Testis (tissue), 3 donors: ENCODE measurements around the gene FSTL4. TPM values are rescaled to one million over a fixed set of nuclear protein-coding genes. Genes with fewer than 3 reads are reported as not detected.

ENCODE experiments used
- DNase-seq: peaks from one replicate; pipeline ENCODE4 v3.0.0-alpha.2; 2019
- H3K27ac ChIP-seq, 2 donors: fragments of 200-600 bp; sonication (generic); one replicate each; pipeline ENCODE4 v1.5.1; 2019
- H3K27me3 ChIP-seq: fragments of 200-600 bp; sonication (generic); one replicate; pipeline ENCODE4 v1.5.1; 2019
- H3K36me3 ChIP-seq: fragments of 200-600 bp; sonication (generic); one replicate; pipeline ENCODE4 v1.5.1; 2017; ENCODE audit warnings: low read depth; ENCODE audit errors: missing control alignments
- H3K4me1 ChIP-seq: fragments of 200-600 bp; sonication (generic); one replicate; pipeline ENCODE4 v1.5.1; 2019
- H3K4me3 ChIP-seq, 2 donors: fragments of 200-600 bp; sonication (generic); one replicate each; pipeline ENCODE4 v1.5.1; 2017 to 2019
- H3K9me3 ChIP-seq: fragments of 200-600 bp; sonication (generic); one replicate; pipeline ENCODE4 v1.5.1; 2017
- POLR2A ChIP-seq: fragments of 450-650 bp; IDR thresholded peaks from one replicate; pipeline ENCODE4 v1.6.1; 2017; ENCODE audit warnings: antibody characterized with exemption, mild to moderate bottlenecking, moderate library complexity
- WGBS, 2 donors: methylation state at CpG; one replicate each; pipeline ENCODE4 v1.1.5; 2018; 5-methylcytosine and 5-hydroxymethylcytosine counted together
- intact Hi-C: fragments of 100-400 bp; cut with DNase I; formaldehyde crosslinking; loops from one replicate; pipeline ENCODE4 v1.15.1; 2023; ENCODE audit warnings: low total_unique reads
- polyA plus RNA-seq: library from polyadenylated mRNA; stranded (reverse); fragments of 350-450 nt; fragmentation: Illumina TruSeq; extraction: RNeasy Lipid Tissue Mini Kit (QIAGEN cat#74804); gene quantifications from one replicate; pipeline ENCODE4 v1.2.3, GENCODE V29; 2014; ENCODE audit warnings: low read depth, low replicate concordance; ENCODE audit not compliant: insufficient read depth
- total RNA-seq, 2 donors: library from RNA; depleted of rRNA; stranded (reverse); fragments of >200 nt; gene quantifications; one replicate each; pipeline ENCODE4 v1.2.3, GENCODE V29; 2016
- TF ChIP-seq, protein P1 (sequence below), 3 experiments: fragments of 450-650 bp in 2 of 3; fragments of 200-600 bp in 1 of 3; sonication (generic) in 1 of 3; IDR thresholded peaks; one replicate each; pipeline ENCODE4 v1.5.1; 2016 to 2019; ENCODE audit warnings: antibody characterized with exemption in 3 of 3, mild to moderate bottlenecking in 2 of 3, moderate library complexity in 1 of 3

FSTL4 gene
- total and polyA plus RNA-seq, 3 donors from 2014 or later, result 7.1 to 8.6 (median 7.4) TPM

GRCh38 chr5:133214153-133214820, 398.1 kb downstream of the FSTL4 start:
- Histone ChIP-seq H3K27me3 (no peaks in the 10 kb centered on the region), H3K4me1 (no peaks in the 10 kb centered on the region), H3K9me3 (no peaks in the 10 kb centered on the region), H3K27ac (no peak overlapping the region), H3K36me3 (no peaks in the 10 kb centered on the region), H3K4me3 (no peak overlapping the region)
- whole genome bisulfite sequencing, 2 donors, result 54 to 80% methylated on average over 2 of the region's 2 CpGs
- intact Hi-C loops, result no loop called here
- no peak for DNase-seq
- TF ChIP-seq POLR2A, result no peak
- TF ChIP-seq, protein P1, sequence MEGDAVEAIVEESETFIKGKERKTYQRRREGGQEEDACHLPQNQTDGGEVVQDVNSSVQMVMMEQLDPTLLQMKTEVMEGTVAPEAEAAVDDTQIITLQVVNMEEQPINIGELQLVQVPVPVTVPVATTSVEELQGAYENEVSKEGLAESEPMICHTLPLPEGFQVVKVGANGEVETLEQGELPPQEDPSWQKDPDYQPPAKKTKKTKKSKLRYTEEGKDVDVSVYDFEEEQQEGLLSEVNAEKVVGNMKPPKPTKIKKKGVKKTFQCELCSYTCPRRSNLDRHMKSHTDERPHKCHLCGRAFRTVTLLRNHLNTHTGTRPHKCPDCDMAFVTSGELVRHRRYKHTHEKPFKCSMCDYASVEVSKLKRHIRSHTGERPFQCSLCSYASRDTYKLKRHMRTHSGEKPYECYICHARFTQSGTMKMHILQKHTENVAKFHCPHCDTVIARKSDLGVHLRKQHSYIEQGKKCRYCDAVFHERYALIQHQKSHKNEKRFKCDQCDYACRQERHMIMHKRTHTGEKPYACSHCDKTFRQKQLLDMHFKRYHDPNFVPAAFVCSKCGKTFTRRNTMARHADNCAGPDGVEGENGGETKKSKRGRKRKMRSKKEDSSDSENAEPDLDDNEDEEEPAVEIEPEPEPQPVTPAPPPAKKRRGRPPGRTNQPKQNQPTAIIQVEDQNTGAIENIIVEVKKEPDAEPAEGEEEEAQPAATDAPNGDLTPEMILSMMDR (IDR thresholded peaks at IDR 0.05), result no peak

DNA sequence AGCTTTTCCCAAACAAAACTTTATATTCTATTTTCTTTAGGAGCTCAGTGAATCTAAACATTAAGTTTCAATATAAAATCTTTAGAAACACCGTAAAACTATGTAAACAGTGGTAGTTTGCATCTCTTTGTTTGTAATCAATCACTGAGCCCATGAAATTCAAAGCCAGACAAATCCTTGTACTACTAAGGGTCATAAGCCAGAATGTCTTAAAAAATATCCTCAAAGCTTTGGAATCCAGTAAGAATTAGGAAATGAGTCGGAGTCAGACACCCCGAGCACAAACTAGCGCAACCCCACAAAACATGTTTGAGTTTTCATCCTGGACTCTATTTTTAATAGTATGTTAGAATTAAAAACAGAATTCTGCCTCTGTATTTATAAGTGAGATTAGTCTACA, 406.7 kb downstream of the FSTL4 start:
- H3K4me1 ChIP-seq, result no peaks in the 10 kb centered on the region
- intact Hi-C loops, result no loop called here
- H3K27me3 ChIP-seq, result no peaks in the 10 kb centered on the region
- 83 to 87% methylated on average over 4 of the region's 4 CpGs for WGBS, 2 donors
- no peaks in the 10 kb centered on the region for H3K36me3 ChIP-seq
- no peak for TF ChIP-seq POLR2A
- TF ChIP-seq, protein P1 (IDR thresholded peaks at IDR 0.05), result no peak
- no peak for DNase-seq
- H3K4me3 ChIP-seq, result no peak overlapping the region
- H3K27ac ChIP-seq, result no peak overlapping the region
- H3K9me3 ChIP-seq, result no peaks in the 10 kb centered on the region

DNA sequence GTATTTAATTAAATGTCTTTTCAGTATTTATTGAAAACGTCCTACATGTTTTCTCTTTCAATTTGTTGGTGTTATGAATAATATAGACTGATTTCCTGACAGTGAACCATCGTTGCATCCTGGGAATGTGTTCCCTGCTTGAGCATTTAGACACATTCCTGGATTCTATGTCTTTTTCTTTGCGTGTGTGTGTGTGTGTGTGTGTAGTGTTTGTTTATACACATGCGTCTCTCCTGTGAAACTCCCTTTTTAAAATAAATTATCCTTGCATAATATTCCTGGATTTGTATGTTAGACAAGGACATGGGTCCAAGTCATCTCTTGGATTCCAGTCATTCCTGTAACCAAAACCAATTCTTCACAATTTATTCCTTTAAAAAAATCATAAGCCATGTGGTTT, 407.1 kb downstream of the FSTL4 start:
- no peak overlapping the region for H3K27ac ChIP-seq
- H3K27me3 ChIP-seq, result no peaks in the 10 kb centered on the region
- intact Hi-C loops, result no loop called here
- TF ChIP-seq, protein P1 (IDR thresholded peaks at IDR 0.05), result no peak
- no peak for TF ChIP-seq POLR2A
- no peaks in the 10 kb centered on the region for H3K9me3 ChIP-seq
- WGBS, 2 donors, result 46 to 71% methylated on average over 4 of the region's 4 CpGs
- no peak for DNase-seq
- H3K4me1 ChIP-seq, result no peaks in the 10 kb centered on the region
- H3K4me3 ChIP-seq, result no peak overlapping the region
- H3K36me3 ChIP-seq, result no peaks in the 10 kb centered on the region

DNA sequence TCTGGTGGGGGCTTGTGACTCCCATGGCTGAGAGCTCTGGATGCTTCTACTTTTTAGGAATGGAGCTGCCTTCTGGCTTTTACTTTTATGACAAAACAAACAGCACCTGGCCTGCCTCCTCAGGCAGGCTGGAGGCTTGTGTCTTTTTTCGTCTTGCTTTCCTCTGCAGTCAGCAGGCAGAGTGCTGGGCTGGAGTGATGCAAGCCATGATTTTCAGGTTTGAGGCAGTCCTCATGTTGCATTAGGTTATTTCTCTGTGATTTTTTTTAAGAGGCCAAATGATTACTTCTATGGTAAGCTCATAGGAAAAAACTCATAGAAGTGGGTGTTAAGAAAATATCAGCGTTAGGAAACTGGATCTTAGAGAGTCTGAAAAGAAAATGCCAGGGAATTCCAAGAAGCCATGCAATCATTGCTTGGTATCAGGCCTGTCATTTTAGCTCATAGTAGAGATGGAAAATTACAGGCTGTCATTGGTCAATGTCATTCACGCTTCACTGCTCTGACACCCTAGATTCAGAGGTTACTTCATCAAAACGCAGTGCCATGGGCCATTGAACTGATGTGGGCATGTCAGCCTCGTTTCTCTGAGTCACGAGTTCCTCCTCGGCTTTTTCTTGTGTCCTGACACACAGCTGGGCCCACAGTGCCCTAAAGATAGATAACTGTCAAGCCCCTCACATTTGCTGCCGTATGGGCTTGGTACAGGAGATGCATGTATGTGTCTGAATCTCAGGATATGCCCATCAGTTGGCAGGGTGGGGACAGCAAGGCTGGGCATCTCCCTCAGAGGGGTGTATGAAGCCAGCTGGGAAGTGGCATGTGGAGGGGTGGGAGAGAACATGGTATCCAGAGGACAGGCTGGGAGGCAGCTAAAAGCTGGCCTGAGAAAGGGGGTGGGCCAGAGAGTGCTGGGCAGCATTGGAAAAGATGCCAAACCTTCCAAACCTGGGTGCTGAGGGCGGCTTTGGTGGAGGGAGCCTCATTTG, 408.7 kb downstream of the FSTL4 start:
- 84% methylated on average over 9 of the region's 9 CpGs for WGBS, 2 donors
- intact Hi-C loops, result no loop called here

More for the DNA sequence above, 408.7 kb downstream of the FSTL4 start:
- Histone ChIP-seq H3K9me3 (no peaks in the 10 kb centered on the region), H3K4me3 (no peak overlapping the region), H3K36me3 (no peaks in the 10 kb centered on the region), H3K4me1 (no peaks in the 10 kb centered on the region), H3K27ac (no peak overlapping the region), H3K27me3 (no peaks in the 10 kb centered on the region)
- DNase-seq, result no peak
- TF ChIP-seq POLR2A, result no peak
- TF ChIP-seq, protein P1 (IDR thresholded peaks at IDR 0.05), result no peak
